ENCODE data around the gene SLFN14.

SLFN14 gene

DNA sequence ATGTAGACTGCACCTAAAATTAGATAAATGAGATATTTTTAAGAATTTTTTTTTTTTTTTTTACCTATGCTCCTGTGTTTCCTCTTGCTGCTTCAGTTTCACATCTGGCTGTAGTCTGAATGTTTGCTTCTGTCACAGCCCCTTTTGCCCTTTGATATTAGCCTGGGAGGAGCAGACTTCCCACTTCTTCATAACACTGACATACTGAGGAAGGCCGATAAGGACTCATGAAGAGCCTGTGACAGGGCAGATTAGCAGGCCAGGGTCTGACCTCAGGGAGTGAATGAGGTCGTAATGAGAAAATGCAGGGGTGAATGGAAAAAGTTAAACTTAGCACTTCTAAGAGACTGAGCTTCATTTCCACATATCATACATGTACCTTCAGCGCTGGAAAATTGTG, at the start of gene SLFN14:
TSS of gene SLFN14 (minus strand) at position 117 of the 400 bp plus-strand sequence. CDS start 2,757 bp downstream, outside the sequence.
- Histone ChIP-seq H3K4me3 (ENCODE audit: low read length, poor library complexity, severe bottlenecking) (no peak within 1 kb of the TSS), H3K9me2 (replicated peaks; ENCODE audit: low read depth, low read length) (no peaks in the 10 kb centered on the region), H3K9ac (ENCODE audit: low read depth, low read length, poor library complexity, severe bottlenecking) (no peak within 1 kb of the TSS), H3K4me1 (ENCODE audit: insufficient read depth, low read length, poor library complexity, severe bottlenecking) (no peaks in the 10 kb centered on the region), H3F3A (ENCODE audit: low read depth) (no peaks in the 10 kb centered on the region), H3K36me3 (ENCODE audit: insufficient read depth, low read length) (no peaks in the 10 kb centered on the region), H3K4me2 (ENCODE audit: low read depth, low read length, poor library complexity, severe bottlenecking) (no peak within 1 kb of the TSS), H3K79me2 (ENCODE audit: insufficient read depth, low read length) (no peaks in the 10 kb centered on the region), H4K20me1 (ENCODE audit: insufficient read depth, low read length, poor library complexity, severe bottlenecking) (no peaks in the 10 kb centered on the region), H2AFZ (ENCODE audit: low read length) (no peak within 1 kb of the TSS; the same call in 1 of the 2 replicates), H3K9me3 (ENCODE audit: insufficient read depth, low read depth, low read length) (no peaks in the 10 kb centered on the region), H3K27me3 (ENCODE audit: insufficient read depth, low read length, poor library complexity, severe bottlenecking) (no peaks in the 10 kb centered on the region)
- TF ChIP-seq, protein P1, sequence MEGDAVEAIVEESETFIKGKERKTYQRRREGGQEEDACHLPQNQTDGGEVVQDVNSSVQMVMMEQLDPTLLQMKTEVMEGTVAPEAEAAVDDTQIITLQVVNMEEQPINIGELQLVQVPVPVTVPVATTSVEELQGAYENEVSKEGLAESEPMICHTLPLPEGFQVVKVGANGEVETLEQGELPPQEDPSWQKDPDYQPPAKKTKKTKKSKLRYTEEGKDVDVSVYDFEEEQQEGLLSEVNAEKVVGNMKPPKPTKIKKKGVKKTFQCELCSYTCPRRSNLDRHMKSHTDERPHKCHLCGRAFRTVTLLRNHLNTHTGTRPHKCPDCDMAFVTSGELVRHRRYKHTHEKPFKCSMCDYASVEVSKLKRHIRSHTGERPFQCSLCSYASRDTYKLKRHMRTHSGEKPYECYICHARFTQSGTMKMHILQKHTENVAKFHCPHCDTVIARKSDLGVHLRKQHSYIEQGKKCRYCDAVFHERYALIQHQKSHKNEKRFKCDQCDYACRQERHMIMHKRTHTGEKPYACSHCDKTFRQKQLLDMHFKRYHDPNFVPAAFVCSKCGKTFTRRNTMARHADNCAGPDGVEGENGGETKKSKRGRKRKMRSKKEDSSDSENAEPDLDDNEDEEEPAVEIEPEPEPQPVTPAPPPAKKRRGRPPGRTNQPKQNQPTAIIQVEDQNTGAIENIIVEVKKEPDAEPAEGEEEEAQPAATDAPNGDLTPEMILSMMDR (conservative IDR thresholded peaks at IDR 0.05; ENCODE audit: low read length), result no peak
- TF ChIP-seq EZH2phosphoT487 (IDR thresholded peaks at IDR 0.05; ENCODE audit: borderline replicate concordance), result no peak

DNA sequence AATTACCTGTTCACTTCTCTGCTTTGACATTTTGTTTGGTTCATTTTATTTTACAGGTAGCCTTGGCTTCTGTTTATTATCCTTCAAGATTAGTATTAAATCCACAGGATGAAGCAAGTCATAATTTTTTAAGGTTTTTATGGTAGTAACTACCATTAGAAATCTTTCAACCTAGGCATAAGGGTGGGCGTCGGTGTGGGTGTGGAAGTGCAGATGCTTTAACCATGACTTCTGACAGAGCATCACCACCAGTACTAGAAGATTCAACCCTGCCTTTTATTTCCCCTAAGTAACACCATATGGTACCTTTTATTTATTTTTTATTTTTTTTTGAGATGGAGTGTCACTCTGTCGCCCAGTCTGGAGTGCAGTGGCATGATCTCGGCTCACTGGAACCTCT, 49.2 kb upstream of the SLFN14 start:
- H4K20me1 ChIP-seq (ENCODE audit: insufficient read depth, low read length, poor library complexity, severe bottlenecking), result no peaks in the 10 kb centered on the region
- H3K79me2 ChIP-seq (ENCODE audit: insufficient read depth, low read length), result no peaks in the 10 kb centered on the region
- H3K4me3 ChIP-seq (ENCODE audit: low read length, poor library complexity, severe bottlenecking), result no peak overlapping the region
- no peaks in the 10 kb centered on the region for H3K4me1 ChIP-seq (ENCODE audit: insufficient read depth, low read length, poor library complexity, severe bottlenecking)
- H3K4me2 ChIP-seq (ENCODE audit: low read depth, low read length, poor library complexity, severe bottlenecking), result no peak overlapping the region
- H2AFZ ChIP-seq (ENCODE audit: low read length), result no peak overlapping the region
- no peaks in the 10 kb centered on the region for H3K9me2 ChIP-seq (replicated peaks; ENCODE audit: low read depth, low read length)
- H3K36me3 ChIP-seq (ENCODE audit: insufficient read depth, low read length), result peaks cover 45% of the 10 kb centered on the region; the same call in 1 of the 2 replicates
- H3K27me3 ChIP-seq (ENCODE audit: insufficient read depth, low read length, poor library complexity, severe bottlenecking), result no peaks in the 10 kb centered on the region
- H3K9me3 ChIP-seq (ENCODE audit: insufficient read depth, low read depth, low read length), result no peaks in the 10 kb centered on the region
- no peak for TF ChIP-seq EZH2phosphoT487 (IDR thresholded peaks at IDR 0.05; ENCODE audit: borderline replicate concordance)
- TF ChIP-seq, protein P1 (conservative IDR thresholded peaks at IDR 0.05; ENCODE audit: low read length), result no peak
- H3F3A ChIP-seq (ENCODE audit: low read depth), result no peaks in the 10 kb centered on the region
- H3K9ac ChIP-seq (ENCODE audit: low read depth, low read length, poor library complexity, severe bottlenecking), result no peak overlapping the region

DNA sequence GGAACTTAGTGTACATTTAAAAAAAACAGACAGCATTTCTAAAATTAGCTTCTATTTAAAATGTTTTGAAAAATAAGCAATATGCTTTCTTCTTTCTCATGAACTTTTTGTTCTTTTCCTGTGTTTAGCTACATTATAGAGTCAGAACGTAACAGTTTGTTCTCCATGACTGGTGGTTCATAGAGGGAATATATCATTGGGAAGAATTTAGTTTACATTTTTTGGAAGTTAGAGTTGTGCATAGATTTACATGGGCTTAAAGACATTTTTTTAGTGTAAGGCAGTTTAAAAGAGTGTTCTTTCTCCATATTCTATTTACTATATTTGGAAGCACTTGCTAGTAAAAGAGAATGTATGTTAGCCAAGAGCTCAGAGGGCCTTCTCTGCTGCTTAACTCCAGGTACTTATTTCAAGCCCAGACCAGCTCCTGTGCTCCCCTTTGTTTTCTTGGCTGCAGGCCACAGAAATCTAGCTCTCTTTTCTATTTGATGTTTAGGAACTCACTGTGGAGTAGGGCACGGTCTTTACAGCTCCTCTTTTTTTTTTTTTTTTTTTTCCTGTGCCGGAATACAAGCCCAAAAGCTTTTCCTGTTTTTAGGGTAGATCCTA, 46.7 kb upstream of the SLFN14 start:
- Histone ChIP-seq H3K4me1 (ENCODE audit: insufficient read depth, low read length, poor library complexity, severe bottlenecking) (no peaks in the 10 kb centered on the region), H3K9me3 (ENCODE audit: insufficient read depth, low read depth, low read length) (no peaks in the 10 kb centered on the region), H4K20me1 (ENCODE audit: insufficient read depth, low read length, poor library complexity, severe bottlenecking) (no peaks in the 10 kb centered on the region), H3K27me3 (ENCODE audit: insufficient read depth, low read length, poor library complexity, severe bottlenecking) (no peaks in the 10 kb centered on the region), H3K9ac (ENCODE audit: low read depth, low read length, poor library complexity, severe bottlenecking) (no peak overlapping the region), H3K4me2 (ENCODE audit: low read depth, low read length, poor library complexity, severe bottlenecking) (no peak overlapping the region), H3K9me2 (replicated peaks; ENCODE audit: low read depth, low read length) (no peaks in the 10 kb centered on the region), H3K4me3 (ENCODE audit: low read length, poor library complexity, severe bottlenecking) (no peak overlapping the region), H3F3A (ENCODE audit: low read depth) (no peaks in the 10 kb centered on the region), H2AFZ (ENCODE audit: low read length) (no peak overlapping the region), H3K36me3 (ENCODE audit: insufficient read depth, low read length) (peaks cover 61% of the 10 kb centered on the region; the same call in 1 of the 2 replicates), H3K79me2 (ENCODE audit: insufficient read depth, low read length) (no peaks in the 10 kb centered on the region)
- TF ChIP-seq EZH2phosphoT487 (IDR thresholded peaks at IDR 0.05; ENCODE audit: borderline replicate concordance), result no peak
- TF ChIP-seq, protein P1 (conservative IDR thresholded peaks at IDR 0.05; ENCODE audit: low read length), result no peak

Measured in Loucy (cell line).